Spinal cord (tissue), 10 donors: Measurements from ENCODE around the gene TTC39B. TPM values are rescaled to one million over a fixed set of nuclear protein-coding genes. Genes with fewer than 3 reads are reported as not detected.

Experiments used
- DNase-seq, 6 donors: peaks; one replicate each; pipeline versions ENCODE4 v3.0.0 to v3.0.0-alpha.2; 2013 to 2015; ENCODE audit warnings: low spot score in 6 of 6, low read depth in 4 of 6
- H3K27ac ChIP-seq: one replicate; pipeline ENCODE4 v1.5.1; 2013; ENCODE audit warnings: low read depth, low read length, control low read depth
- H3K27me3 ChIP-seq: one replicate; pipeline ENCODE4 v1.6.1; 2013; ENCODE audit warnings: low read length; ENCODE audit not compliant: control insufficient read depth, insufficient read depth
- H3K36me3 ChIP-seq: one replicate; pipeline ENCODE4 v1.6.1; 2013; ENCODE audit warnings: low read length; ENCODE audit not compliant: control insufficient read depth, insufficient read depth
- H3K4me1 ChIP-seq: one replicate; pipeline ENCODE4 v1.6.1; 2013; ENCODE audit warnings: low read length; ENCODE audit not compliant: control insufficient read depth, insufficient read depth
- H3K4me3 ChIP-seq: one replicate; pipeline ENCODE4 v1.5.1; 2013; ENCODE audit warnings: low read depth, low read length, control low read depth
- H3K9me3 ChIP-seq: one replicate; pipeline ENCODE4 v1.6.1; 2013; ENCODE audit warnings: low read length; ENCODE audit not compliant: control insufficient read depth, insufficient read depth
- whole genome bisulfite sequencing: methylation state at CpG from one replicate; pipeline ENCODE4 v1.1.5; 2013; ENCODE audit warnings: missing lambda C conversion rate; ENCODE audit not compliant: insufficient coverage; 5-methylcytosine and 5-hydroxymethylcytosine counted together
- polyA plus RNA-seq, 2 donors: library from polyadenylated mRNA; unstranded; fragments of 120-200 nt; gene quantifications; one replicate each; pipeline ENCODE4 v1.2.1, GENCODE V29; 2013; ENCODE audit not compliant: insufficient read length in 2 of 2
- total RNA-seq, 2 donors: library from RNA; depleted of rRNA in 1 of 2; stranded (reverse); fragments of 120-200 nt in 1 of 2; fragments of >200 nt in 1 of 2; gene quantifications; one replicate each; pipeline versions ENCODE4 v1.2.3 to v1.2.4, GENCODE V29; 2013 to 2014
- donor health status: healthy.

The TTC39B gene
- total and polyA plus RNA-seq, 4 donors = 5.3 to 25.2 (median 10.1) TPM

GRCh38 chr9:15306068-15306756 lies 804 bp downstream of the TTC39B start:
- Histone ChIP-seq H3K36me3 (no peaks in the 10 kb centered on the region), H3K4me1 (peaks cover 13% of the 10 kb centered on the region), H3K27ac (peak overlapping the region; percentile 76), H3K9me3 (no peaks in the 10 kb centered on the region), H3K27me3 (no peaks in the 10 kb centered on the region), H3K4me3 (peak overlapping the region; percentile 79)
- peak in 3 of 6 donors; percentile 15 to 58 (median 53) for DNase-seq
- 5% methylated on average over 31 of the region's 32 CpGs for WGBS

- 87% methylated on average over 4 of the region's 4 CpGs for WGBS
- H3K4me3 ChIP-seq = peak overlapping the region; percentile 79
- H3K27me3 ChIP-seq = no peaks in the 10 kb centered on the region
- peaks cover 13% of the 10 kb centered on the region for H3K4me1 ChIP-seq
- no peak for DNase-seq
- no peaks in the 10 kb centered on the region for H3K36me3 ChIP-seq
- H3K27ac ChIP-seq = no peak overlapping the region
- no peaks in the 10 kb centered on the region for H3K9me3 ChIP-seq
Measured at GRCh38 chr9:15305470-15305869, 1.5 kb downstream of the TTC39B start.

DNA sequence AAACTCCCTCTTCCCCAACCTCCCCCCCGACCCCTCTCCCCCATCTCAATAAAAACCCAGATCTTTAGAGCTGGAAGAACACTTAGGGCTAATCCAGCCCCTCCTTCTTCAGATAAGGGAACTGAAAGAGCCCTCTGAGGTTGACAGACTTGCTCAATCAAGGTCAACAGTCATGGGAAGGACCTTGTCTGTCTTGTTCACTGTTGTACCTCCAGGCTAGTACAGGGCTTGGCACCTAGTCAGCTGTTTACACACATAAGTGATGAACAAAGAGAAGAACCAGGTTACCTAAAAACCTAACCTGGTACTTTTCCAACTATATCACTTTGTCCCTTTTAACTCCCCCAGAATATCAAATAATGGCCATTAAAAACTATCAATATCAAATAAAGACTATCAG lies 2.4 kb downstream of the TTC39B start:
- no peaks in the 10 kb centered on the region for H3K36me3 ChIP-seq
- H3K27ac ChIP-seq = no peak overlapping the region
- H3K9me3 ChIP-seq = no peaks in the 10 kb centered on the region
- H3K4me1 ChIP-seq = peaks cover 13% of the 10 kb centered on the region
- no peaks in the 10 kb centered on the region for H3K27me3 ChIP-seq
- no peak for DNase-seq
- 91% methylated on average over 1 of the region's 1 CpG for WGBS
- no peak overlapping the region for H3K4me3 ChIP-seq

GRCh38 chr9:15300218-15300617 lies 6.8 kb downstream of the TTC39B start:
- DNase-seq = no peak
- H3K9me3 ChIP-seq = peaks cover 6% of the 10 kb centered on the region
- WGBS = 69% methylated on average over 1 of the region's 1 CpG
- H3K4me3 ChIP-seq = no peak overlapping the region
- H3K36me3 ChIP-seq = no peaks in the 10 kb centered on the region
- no peak overlapping the region for H3K27ac ChIP-seq
- H3K27me3 ChIP-seq = no peaks in the 10 kb centered on the region
- peaks cover 8% of the 10 kb centered on the region for H3K4me1 ChIP-seq

GRCh38 chr9:15299374-15299939 lies 7.6 kb downstream of the TTC39B start:
- peaks cover 8% of the 10 kb centered on the region for H3K4me1 ChIP-seq
- no peak overlapping the region for H3K27ac ChIP-seq
- H3K9me3 ChIP-seq = peaks cover 6% of the 10 kb centered on the region
- WGBS = 100% methylated on average over 3 of the region's 6 CpGs
- H3K36me3 ChIP-seq = no peaks in the 10 kb centered on the region
- peak in 1 of 6 donors; percentile 31 for DNase-seq
- H3K27me3 ChIP-seq = no peaks in the 10 kb centered on the region
- no peak overlapping the region for H3K4me3 ChIP-seq

DNA sequence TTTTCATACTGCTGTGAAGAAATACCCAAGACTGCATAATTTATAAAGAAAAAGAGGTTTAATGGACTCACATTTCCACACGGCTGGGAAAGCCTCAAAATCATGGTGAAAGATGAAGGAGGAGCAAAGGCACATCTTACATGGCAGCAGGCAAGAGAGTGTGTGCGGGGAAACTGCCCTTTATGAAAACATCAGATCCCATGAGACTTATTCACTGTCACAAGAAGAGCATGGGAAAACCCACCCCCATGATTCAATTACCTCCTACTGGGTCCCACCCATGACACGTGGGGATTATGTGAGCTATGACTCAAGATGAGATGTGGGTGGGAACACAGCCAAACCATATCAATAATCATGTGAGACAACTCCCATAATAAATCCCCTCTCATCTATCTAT lies 8.7 kb downstream of the TTC39B start:
- DNase-seq = no peak
- no CpG with 5 or more reads among the region's 3 CpGs for WGBS

DNA sequence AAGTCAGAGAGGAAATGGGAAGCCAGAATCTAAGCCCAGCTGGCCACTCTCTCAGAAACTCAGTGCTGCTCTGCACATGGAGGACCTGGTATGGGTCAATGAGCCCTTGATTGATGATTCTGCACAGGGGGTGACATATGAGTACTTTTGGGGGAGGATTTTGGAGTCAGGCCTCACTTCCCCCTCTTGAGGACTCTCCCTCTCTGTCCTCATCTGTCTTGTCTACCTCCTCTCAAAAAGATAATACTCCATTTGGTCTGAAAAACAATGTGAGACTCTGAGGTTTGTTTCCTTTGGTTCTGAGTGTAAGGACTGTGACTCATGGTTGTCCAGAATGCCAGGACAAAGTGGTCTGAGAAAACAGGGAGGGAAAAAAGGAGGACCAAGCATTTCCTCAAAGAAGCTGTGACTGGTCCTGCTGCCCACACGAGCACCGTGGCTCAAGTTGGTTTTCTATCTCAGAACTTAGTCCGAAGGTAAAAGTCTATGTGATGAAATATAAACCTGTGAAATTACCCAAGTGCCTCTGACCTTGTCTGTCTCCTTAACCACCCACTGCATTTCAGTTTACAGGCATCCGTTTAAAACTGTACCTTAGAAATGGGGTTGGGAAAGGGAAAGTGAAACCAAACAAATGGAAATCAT lies 11.1 kb downstream of the TTC39B start:
- Histone ChIP-seq H3K4me3 (peak overlapping the region; percentile 38), H3K36me3 (no peaks in the 10 kb centered on the region), H3K9me3 (peaks cover 6% of the 10 kb centered on the region), H3K27me3 (no peaks in the 10 kb centered on the region), H3K4me1 (peaks cover 8% of the 10 kb centered on the region), H3K27ac (peak overlapping the region; percentile 72)
- DNase-seq = peak in 1 of 6 donors; percentile 31
- no CpG with 5 or more reads among the region's 4 CpGs for WGBS

More for the DNA sequence above, 8.7 kb downstream of the TTC39B start:
- H3K27me3 ChIP-seq = no peaks in the 10 kb centered on the region
- no peak overlapping the region for H3K27ac ChIP-seq
- peaks cover 6% of the 10 kb centered on the region for H3K9me3 ChIP-seq
- no peaks in the 10 kb centered on the region for H3K36me3 ChIP-seq
- H3K4me3 ChIP-seq = no peak overlapping the region
- peaks cover 8% of the 10 kb centered on the region for H3K4me1 ChIP-seq

GRCh38 chr9:15294604-15295003 lies 12.4 kb downstream of the TTC39B start:
- Histone ChIP-seq H3K36me3 (no peaks in the 10 kb centered on the region), H3K27me3 (no peaks in the 10 kb centered on the region), H3K9me3 (peaks cover 6% of the 10 kb centered on the region), H3K4me1 (peaks cover 8% of the 10 kb centered on the region), H3K27ac (no peak overlapping the region), H3K4me3 (no peak overlapping the region)
- no CpG with 5 or more reads among the region's 4 CpGs for WGBS
- no peak for DNase-seq

- Histone ChIP-seq H3K27me3 (no peaks in the 10 kb centered on the region), H3K4me3 (no peak overlapping the region), H3K4me1 (peaks cover 8% of the 10 kb centered on the region), H3K9me3 (peaks cover 4% of the 10 kb centered on the region), H3K36me3 (no peaks in the 10 kb centered on the region), H3K27ac (peak overlapping the region; percentile 54)
- DNase-seq = peak in 3 of 6 donors; percentile 26 to 82 (median 31)
- 51% methylated on average over 9 of the region's 10 CpGs for WGBS
Measured at GRCh38 chr9:15293804-15294316, 13.2 kb downstream of the TTC39B start.
